Kidney tubule cell (primary cell): ENCODE measurements around the gene SAAL1.
A peak's percentile ranks its signal among the peaks of the same experiment; 100 is the strongest.
"Not testable (repeated sequence)": the region's sequence is repeated elsewhere in the genome, so short reads cannot be mapped to it uniquely, and the experiment has no call there.

Experiments used
- DNase-seq: peaks from one replicate; pipeline ENCODE4 v3.0.0-alpha.2; 2018; ENCODE audit warnings: low spot score

SAAL1 gene, protein sequence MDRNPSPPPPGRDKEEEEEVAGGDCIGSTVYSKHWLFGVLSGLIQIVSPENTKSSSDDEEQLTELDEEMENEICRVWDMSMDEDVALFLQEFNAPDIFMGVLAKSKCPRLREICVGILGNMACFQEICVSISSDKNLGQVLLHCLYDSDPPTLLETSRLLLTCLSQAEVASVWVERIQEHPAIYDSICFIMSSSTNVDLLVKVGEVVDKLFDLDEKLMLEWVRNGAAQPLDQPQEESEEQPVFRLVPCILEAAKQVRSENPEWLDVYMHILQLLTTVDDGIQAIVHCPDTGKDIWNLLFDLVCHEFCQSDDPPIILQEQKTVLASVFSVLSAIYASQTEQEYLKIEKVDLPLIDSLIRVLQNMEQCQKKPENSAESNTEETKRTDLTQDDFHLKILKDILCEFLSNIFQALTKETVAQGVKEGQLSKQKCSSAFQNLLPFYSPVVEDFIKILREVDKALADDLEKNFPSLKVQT

DNA sequence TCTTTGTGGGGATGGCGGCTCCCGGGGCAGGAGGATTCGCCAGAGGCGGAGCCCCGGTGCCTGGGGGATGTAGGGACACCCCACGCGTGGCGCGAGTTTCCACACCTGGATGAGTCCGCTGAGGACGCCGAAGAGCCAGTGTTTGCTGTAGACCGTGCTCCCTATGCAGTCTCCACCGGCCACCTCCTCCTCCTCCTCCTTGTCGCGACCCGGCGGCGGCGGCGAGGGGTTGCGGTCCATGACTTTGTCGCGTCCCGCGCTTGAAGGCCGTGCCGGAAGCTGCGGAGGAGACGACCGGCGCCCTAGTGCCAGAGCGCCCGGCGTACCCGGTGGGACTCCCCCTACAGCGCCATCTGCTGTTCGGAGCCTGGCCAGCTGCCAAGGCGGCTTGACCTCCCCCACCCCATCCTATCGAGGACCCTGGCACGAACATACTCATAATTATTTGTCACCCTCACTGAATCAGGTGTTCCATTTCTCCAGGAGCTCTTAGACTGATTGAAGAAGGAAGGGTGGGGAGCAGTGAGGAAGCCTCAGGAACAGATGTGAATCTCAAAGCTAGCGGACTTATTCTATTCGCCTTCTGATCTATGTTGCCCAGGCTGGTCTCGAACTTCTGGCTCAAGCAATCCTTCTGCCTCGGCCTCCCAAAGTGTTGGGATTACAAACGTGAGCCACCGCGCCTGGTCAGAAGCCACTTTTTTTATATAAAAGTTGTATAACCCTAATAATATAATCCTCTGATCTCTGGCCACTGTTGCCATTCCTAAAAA lies at the start of gene SAAL1:
TSS of gene SAAL1 (minus strand) at position 281 of the 773 bp plus-strand sequence. CDS start at position 240, 41 bp downstream.
- peak; percentile 83 for DNase-seq

DNA sequence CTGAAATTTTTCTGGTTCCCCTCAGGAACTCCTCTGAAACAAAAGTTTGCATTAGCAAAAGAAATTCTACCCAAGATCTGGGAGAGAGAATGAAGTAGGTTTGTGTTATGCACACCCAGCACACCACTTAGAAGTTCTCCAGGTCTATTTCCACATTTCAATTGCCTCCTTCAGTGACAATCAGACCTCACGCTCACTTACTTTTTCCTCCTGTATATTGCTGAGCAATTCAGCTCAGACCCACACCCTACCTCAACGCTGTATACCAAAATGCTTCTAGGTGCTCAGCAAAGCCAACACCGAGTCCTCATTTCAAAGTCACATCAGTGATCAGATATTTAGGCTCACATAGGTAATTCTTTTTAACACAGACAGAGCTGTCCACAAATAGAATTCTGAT lies 45.7 kb upstream of the SAAL1 start:
- no peak for DNase-seq

DNA sequence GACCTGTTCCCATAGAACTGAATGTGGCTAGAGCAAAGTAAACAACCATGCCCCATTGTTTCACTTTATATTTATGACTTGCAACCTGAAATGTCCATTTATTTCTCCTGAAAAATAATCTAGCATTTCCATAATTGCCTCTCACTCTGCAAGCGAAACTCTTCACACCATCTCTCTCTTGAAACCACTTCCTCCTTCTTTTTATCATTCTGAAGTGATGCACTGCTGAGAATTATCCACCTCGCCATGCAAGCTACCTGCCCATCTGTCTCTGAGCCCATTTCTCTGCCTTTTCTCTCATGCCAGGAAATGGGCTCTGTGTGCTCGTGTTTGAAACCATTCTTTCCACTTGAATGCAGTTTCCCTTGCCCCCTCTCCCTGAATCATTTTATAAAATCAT lies 40.0 kb upstream of the SAAL1 start:
- DNase-seq, result no peak

DNA sequence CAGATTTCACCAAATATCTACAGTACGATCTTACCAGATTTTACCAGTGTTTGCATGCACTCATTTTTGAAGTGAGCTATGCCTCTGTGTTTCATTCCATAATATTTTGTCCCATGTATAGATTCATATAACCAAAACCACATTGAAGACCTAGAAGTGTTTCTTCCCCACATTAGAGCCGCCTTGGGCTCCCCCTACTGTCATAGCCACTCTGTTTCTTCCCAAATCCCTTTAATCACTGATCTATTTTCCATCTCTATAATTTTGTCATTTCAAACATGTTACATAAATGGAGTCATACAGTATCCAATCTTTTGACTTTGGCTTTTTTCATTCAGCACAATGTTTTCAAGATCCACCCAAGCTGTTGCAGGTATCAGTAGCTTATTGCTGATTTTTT lies 39.1 kb upstream of the SAAL1 start:
- DNase-seq, result no peak

DNA sequence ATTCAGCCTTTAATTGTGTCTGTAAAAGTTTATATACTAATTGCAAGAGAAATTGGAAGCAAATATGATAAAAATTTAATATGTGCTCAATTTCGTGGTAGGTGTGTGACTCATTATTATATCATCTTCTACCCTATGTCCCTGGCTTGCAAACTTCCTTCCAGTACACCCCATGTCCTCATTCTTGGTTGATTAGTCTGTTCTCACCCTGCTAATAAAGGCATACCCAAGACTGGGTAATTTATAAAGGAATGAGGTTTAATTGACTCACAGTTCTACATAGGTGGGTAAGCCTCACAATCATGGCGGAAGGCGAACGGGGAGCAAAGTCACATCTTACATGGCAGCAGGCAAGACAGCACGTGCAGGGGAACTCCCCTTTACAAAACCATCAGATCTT lies 38.4 kb upstream of the SAAL1 start:
- peak; percentile 90 for DNase-seq

DNA sequence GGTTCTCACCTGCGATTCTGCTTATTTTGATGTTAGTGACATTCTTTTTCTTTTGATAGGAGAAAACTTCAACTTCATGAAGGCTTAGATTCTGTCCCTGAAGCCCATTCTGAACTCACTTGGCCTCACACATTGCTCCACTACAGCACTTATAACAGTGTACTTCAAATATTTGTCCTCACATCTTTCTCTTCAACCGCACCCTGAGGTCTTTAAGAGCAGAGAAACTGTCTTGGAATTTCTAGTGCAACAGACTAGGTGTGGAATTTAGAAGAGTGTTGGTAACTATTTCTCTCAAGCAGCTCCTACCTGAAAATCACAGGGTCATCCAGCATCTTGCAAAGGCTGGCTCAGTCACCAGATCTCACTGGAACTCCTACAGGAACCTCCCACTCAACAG lies 34.3 kb upstream of the SAAL1 start:
- no peak for DNase-seq

DNA sequence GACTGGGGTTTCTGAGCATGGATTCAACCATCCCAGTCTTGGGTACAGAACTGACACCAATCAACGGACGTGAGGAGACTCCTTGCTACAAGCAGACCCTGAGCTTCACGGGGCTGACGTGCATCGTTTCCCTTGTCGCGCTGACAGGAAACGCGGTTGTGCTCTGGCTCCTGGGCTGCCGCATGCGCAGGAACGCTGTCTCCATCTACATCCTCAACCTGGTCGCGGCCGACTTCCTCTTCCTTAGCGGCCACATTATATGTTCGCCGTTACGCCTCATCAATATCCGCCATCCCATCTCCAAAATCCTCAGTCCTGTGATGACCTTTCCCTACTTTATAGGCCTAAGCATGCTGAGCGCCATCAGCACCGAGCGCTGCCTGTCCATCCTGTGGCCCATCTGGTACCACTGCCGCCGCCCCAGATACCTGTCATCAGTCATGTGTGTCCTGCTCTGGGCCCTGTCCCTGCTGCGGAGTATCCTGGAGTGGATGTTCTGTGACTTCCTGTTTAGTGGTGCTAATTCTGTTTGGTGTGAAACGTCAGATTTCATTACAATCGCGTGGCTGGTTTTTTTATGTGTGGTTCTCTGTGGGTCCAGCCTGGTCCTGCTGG lies 31.4 kb upstream of the SAAL1 start:
- no peak for DNase-seq

DNA sequence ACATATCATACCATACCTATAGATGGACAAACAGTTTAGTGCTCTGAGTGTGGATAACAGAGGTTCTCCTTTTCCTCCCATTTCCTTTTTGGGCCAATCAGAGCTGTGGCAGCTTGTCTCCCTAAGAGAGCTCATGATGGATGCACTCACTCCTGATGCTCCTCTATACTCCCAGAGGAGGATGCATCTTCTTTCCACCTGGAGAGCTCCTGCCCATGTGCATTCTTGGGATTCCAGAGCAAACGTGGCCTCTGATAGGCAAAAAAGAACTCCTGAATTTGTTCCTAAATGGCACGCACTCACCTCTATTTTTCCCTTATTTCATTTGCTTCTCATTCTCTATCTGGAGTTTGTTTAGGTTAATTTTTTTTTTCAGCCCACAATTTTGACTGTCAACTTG lies 29.4 kb upstream of the SAAL1 start:
- no peak for DNase-seq

DNA sequence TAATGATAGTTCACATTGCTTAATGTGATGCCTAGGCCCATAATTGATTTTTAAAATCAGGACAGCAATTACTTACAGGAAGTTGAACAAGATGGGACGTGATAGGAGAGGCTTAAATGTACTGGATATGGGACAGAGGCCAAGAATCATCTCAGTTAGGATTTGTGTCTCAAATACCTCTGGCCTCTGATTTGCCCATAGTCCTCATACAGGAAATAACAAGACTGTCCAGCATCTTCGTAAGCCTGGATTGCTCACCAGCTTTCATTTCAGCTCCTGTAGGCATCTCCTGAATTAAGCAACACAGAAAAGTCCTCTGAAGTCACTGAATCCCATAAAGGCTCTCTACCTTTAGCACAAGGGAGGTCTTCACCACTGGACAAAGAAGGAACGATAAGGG lies 26.5 kb upstream of the SAAL1 start, which contains the start of gene MRGPRX3:
TSS of gene MRGPRX3 (plus strand) at position 231 of the 400 bp plus-strand sequence. CDS start 4,632 bp downstream, outside the sequence.
- DNase-seq, result no peak

DNA sequence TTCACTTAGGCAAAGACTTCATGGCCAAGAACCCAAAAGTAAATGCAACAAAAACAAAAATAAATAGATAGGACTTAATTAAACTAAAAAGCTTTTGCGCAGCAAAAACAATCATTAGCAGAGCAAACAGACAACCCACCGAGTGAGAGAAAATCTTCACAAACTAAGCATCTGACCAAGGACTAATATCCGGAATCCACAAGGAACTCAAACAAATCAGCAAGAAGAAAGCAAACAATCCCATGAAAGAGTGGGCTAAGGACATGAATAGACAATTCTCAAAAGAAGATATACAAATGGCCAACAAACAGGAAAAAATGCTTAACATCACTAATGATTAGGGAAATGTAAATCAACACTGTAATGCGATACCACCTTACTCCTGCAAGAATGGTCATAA lies 25.2 kb upstream of the SAAL1 start:
- DNase-seq, result not testable (repeated sequence)

DNA sequence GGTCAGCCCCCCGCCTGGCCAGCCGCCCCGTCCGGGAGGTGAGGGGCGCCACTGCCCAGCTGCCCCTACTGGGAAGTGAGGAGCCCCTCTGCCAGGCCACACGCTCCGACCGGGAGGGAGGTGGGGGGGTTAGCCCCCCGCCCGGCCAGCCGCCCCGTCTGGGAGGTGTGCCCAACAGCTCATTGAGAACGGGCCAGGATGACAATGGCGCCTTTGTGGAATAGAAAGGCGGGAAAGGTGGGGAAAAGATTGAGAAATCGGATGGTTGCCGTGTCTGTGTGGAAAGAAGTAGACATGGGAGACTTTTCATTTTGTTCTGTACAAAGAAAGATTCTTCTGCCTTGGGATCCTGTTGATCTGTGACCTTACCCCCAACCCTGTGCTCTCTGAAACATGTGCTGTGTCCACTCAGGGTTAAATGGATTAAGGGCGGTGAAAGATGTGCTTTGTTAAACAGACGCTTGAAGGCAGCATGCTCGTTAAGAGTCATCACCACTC lies 15.5 kb upstream of the SAAL1 start:
- DNase-seq, result not testable (repeated sequence)

DNA sequence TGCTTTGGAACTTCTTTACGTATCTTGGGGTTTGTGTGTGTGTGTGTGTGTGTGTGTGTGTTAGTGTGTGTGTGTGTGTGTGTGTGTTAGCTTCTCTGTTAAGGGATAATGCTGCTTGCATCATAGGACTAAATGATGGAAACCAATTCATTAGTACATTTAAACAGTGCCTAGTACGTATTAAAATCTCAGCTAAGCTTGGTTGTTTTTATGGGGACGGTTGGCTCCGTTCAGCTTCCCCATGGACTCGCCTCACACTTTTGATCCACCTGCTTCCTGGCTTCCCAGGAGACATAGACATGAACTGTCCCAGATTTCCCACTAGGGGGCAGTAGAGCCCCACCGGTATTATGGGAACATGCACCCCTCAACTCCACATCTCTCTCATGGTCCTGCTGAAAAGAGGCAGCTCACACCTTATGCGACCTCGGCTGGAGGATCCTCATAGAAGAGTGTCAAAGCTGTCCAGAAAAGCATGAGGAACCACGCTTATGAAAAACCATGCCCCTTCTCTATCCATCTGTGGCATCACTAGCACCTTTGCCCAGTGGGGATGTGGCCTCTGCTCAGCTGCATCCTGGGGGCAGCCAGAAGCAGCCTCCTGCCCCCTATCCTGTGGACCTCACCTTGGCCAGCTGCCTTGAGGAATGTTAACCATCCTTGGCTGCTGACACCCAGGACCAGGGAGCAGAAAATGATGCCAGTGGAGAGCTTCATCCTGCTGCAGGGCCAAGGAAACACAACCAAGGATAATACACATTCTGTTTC lies 9.7 kb upstream of the SAAL1 start:
- DNase-seq, result peak; percentile 73

DNA sequence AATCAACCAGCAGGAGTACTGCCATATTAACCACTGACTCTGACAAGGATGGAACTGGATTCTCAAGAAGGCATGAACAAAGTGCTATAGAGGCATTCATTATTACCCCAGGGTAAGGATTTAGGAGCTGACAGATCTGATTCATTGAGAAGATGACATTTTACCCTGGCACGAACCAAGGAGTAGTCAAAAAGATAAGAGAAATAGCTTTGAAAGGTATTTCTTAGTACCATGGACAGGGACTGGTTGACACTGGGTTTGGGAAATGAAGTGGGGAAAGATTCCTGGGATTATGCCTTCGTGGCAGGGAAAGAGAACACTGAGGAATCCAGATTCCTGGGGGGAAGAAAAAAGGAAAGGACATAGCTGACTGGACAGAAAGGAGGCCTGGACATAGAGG lies 5.1 kb upstream of the SAAL1 start:
- no peak for DNase-seq

DNA sequence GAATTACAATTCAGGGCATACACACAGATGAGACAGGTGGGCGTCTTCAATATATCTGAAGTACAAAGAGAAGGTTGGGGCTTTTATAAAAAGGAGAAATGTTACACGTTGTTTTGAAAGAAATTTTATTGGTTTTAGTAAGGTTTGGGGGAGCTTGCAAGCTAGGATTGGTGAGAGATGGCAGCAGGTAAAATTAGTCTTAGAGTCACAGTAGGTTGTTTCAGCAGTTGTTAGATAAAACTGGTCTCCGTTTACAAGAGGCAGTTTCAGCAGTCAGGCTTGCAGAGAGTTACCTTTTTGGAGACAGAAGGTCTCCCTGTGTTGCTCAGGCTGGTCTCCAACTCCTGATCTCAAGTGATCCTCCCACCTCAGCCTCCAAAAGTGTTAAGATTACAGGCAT lies 2.4 kb upstream of the SAAL1 start:
- no peak for DNase-seq

DNA sequence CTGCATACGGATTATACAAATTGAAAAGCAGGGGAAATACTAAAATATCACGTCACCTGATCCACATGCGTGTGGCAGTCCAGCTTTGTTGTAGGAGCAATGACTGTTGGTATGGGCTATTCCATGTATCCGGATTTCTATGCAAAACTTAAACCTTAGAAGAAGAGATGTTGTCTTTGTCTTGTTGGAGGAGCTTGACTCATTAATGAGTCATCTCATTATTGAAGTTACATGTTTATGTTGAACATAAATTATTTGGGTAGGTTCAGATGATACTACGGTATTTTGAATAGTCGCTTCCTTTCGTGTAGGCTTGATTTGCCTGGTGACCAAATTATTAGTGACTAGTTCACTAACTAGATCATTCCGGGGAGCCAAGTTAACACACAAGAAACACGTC lies 806 bp upstream of the SAAL1 start:
- DNase-seq, result no peak

DNA sequence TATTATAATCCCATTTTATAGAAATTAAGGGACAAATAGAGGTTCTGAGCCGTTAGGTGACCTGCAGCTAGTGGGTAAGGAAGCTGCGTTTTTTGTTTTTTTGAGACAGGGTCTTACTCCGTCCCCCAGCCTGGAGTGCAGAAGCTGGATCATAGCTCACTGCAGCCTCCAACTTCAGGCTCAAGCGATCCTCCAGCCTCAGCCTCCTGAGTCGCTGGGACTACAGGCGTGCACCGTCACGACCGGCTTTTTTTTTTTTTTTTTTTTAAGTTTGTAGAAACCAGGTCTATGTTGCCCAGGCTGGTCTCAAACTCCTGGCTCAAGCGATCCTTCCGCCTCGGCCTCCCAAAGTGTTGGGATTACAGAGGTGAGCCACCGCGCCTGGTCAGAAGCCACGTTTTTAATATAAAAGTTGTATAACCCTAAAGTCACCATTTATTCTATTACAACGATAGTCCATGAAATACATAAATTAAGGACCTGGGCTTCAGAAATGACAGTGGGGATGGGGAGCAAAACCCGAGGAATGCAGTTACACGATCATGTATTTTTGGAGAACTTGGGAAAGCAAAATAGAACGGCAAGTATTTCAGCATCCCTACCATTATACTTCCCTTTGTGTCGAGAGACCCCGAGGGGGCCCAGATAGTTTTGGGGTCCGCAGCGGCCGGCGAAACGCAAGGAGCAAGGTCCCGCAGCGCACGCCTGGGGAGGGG lies 638 bp downstream of the SAAL1 start:
- no peak for DNase-seq

DNA sequence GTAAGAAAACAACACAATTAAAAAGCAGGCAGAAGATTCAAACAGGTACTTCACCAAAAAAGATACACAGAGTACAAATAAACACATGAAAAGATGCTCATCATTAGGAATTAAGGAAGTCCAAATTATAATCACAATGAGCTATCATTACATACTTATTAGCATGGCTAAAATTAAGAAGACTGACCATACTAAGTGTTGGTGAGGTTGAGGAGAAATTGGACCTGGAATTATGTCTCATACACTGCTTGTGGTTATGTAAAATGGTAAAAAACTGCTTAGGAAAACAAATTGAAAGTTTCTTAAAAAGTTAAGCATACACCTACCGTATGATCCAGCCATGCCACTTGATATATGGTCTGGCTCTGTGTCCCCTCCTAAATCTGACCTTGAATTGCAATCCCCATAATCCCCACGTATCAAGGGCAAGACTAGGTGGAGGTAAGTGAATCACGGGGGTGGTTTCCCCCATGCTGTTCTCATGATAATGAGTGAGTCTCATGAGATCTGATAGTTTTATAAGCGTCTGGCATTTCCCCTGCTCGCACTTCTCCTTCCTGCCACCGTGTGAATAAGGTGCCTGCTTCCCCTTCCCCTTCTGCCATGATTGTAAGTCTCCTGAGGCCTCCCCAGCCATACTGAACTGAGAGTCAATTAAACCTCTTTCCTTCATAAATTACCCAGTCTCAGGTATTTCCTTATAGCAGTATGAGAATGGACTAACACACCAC lies 4.8 kb downstream of the SAAL1 start:
- DNase-seq, result no peak

DNA sequence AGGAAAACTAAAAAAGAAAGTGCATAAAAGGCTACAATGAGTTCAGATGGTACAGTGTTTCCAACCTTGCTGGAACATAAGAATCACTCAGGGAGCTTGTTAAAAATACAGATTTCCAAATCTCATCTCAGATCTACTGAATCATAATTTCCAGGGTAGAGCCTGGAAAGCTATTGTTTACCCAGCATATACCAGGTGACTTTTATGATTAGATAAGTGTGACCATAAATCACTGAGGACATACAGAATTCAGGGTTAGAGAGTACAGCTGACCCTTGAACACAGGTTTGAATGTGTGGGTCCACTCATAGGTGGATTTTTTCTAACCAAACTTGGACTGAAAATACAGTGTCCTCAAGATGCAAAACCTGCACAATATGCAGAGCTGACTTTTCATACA lies 11.9 kb downstream of the SAAL1 start:
- no peak for DNase-seq

DNA sequence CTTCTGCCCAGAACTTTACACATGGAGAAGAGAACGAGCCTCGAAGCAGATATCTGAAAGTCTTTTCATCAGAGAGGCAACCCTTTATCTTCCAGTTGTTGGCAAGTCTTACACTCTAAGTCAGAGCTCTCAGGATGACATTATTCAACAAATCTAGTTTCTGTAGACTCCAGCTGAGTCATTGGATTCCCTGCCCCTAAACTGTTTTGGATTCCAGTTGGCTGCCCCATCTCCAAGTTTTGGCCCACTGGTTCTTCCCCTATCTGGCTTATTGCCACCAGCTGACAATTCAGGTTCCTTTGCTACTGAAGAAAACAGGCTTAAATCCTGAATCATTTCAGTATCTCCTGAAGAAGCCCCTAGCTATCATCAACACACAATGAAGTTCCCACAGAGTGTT lies 14.2 kb downstream of the SAAL1 start:
- DNase-seq, result peak; percentile 19

DNA sequence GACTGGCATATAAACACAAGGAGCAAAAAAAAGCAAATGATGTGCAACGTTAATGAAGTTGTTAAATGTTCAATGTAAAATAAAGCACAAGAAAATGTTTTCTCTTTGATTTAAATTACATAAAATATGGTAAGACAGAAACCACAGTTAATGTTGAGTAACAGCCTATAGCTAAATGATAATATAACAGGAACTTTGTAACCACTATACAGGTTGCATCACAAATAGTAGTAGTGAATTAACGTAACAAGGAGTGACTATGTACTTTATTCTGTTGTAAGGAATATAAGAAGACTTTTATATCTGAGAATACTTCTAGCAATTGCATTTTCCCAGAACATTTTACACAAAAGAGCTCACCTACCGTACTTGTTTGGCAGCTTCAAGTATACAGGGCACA lies 16.9 kb downstream of the SAAL1 start:
- DNase-seq, result no peak
